Measurements from ENCODE around the gene CDK5R1.

The CDK5R1 gene

DNA sequence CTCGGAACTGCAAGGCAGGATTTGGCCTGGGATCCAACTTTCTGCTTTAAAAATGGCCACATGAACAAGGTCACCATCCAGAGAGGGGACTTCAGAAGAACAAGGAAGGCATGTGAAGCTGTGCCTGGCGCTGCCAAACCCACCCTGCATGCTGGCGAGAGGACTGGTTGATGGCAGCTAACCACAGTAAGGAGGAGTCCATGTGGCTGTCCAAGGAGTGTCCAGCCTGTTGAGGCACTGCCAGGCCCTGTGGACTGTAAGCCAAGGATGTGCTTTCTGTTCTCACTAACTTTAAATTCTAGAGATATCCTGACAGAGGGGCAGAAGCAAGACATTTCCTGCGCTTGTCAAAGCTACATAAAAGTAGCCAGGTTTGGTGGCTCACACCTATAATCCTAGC, 40.4 kb downstream of the CDK5R1 start:
- no peak for TF ChIP-seq ZFX (IDR thresholded peaks at IDR 0.05)
- no peak overlapping the region for H3K27ac ChIP-seq

DNA sequence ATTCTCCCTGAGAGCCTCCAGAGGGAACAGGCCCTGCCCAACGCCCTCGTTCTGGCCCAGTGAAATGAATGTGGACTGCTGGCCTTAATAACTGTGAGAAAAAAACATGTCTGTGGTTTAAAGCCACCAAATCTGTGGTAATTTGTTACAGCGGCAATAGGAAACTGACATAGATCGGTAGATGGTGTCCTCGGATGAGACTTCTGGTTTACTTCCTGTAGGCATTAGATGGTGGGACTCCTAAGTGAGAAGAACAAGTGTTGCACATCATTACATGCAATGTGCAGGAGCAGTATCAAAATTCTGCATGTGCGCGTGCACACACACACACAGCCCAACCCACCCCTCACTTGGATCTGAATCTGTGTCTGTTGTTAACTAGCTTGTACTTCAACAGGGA, 42.0 kb downstream of the CDK5R1 start:
- H3K27ac ChIP-seq, result no peak overlapping the region
- no peak for TF ChIP-seq ZFX (IDR thresholded peaks at IDR 0.05)
- TF ChIP-seq, protein P1, sequence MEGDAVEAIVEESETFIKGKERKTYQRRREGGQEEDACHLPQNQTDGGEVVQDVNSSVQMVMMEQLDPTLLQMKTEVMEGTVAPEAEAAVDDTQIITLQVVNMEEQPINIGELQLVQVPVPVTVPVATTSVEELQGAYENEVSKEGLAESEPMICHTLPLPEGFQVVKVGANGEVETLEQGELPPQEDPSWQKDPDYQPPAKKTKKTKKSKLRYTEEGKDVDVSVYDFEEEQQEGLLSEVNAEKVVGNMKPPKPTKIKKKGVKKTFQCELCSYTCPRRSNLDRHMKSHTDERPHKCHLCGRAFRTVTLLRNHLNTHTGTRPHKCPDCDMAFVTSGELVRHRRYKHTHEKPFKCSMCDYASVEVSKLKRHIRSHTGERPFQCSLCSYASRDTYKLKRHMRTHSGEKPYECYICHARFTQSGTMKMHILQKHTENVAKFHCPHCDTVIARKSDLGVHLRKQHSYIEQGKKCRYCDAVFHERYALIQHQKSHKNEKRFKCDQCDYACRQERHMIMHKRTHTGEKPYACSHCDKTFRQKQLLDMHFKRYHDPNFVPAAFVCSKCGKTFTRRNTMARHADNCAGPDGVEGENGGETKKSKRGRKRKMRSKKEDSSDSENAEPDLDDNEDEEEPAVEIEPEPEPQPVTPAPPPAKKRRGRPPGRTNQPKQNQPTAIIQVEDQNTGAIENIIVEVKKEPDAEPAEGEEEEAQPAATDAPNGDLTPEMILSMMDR (conservative IDR thresholded peaks at IDR 0.05), result no peak

DNA sequence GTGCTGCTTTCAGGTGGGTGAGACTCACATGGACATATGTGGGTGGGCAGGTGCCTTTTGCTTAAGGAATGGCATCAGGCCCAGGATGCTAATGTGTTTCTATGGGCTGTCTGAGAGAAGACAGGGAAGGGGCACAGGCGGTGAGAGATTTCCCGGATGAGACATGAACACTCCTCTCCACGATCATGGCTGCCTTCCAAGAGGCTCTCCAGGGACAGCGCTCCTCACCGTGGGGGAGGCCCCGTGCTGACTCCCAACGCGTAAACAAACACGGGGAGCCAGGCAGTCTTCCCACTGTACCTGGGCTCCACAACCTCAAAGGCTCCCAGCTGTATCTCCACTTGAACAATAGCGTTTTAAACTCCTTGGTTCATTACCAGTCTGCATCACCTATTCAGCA, 42.8 kb downstream of the CDK5R1 start:
- no peak overlapping the region for H3K27ac ChIP-seq
- no peak for TF ChIP-seq ZFX (IDR thresholded peaks at IDR 0.05)
- TF ChIP-seq, protein P1 (conservative IDR thresholded peaks at IDR 0.05), result no peak

DNA sequence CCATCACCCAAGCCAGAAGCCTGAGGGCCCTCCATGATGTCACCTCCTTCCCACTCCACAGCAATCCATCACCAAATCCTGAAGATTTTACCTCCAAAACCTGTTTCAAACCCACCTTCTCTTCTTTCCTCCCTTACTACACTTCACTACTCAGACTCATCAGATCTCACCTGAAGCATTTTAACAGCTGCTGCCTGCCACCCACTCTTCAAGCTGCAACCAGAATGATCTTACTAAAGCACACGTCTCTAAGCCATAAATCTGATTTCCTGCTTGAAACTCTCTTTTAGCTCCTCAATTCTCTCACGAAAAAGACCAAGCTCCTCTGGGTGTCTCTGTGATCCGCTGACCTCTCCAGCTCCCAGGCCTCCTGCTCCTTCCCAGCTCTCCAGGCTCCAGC, 46.5 kb downstream of the CDK5R1 start:
- no peak for TF ChIP-seq ZFX (IDR thresholded peaks at IDR 0.05)
- TF ChIP-seq, protein P1 (conservative IDR thresholded peaks at IDR 0.05), result no peak
- H3K27ac ChIP-seq, result no peak overlapping the region

DNA sequence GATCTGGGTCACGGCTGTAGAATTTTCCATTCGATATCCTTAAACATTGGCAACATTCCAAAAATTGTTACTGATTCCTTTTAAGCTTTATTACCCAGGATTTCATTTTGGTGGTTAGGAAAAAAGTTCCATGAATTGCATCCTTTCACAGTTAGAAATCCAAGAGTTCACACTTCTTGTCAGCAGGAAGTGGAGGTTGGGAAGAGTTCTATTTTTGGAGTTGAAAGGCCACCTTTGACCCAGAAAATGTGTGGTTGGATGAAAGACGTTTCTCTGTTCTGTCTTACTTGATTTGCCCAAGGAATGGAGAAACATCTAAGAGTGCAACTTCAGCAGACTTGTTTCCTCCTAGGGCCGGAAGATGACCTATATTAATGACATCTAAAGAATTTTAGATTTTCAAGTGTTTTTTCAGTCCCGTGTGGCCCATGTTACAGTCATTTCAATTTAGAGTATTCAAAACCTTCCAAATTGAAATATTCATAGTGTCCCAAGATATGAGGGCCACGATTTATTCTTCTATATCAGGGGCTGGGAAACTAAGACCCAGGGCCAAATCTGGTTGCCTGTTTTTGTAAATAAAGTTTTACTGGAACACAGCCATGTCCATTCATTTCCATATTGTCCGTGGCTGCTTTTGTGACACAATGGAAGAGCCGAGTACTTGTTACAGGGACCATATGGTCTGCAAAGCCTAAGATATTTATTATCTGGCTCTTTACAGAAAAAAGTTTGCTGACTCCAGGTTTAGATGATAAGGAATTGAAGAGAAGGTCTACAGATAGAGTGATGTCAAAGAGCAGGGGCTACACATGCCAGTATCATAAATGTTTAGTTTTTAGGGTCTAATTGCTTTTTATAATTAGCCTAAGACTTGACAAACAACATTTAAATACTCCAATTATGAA, 50.2 kb downstream of the CDK5R1 start:
- no peak overlapping the region for H3K27ac ChIP-seq
- TF ChIP-seq ZFX (IDR thresholded peaks at IDR 0.05), result no peak
- TF ChIP-seq, protein P1 (conservative IDR thresholded peaks at IDR 0.05), result no peak
